GM12878 (cell line): ENCODE results near the gene APH1B. TPM values are rescaled to one million over a fixed set of nuclear protein-coding genes. Genes with fewer than 3 reads are reported as not detected.

ENCODE experiments used
- ATF2 ChIP-seq: IDR thresholded peaks from 2 replicates; pipeline ENCODE4 v1.6.1; 2012; ENCODE audit warnings: low read length, inconsistent platforms
- BCL3 ChIP-seq: IDR thresholded peaks from 2 replicates; pipeline ENCODE4 v1.6.1; 2011; ENCODE audit warnings: borderline replicate concordance, low read depth, mild to moderate bottlenecking, moderate library complexity, low read length; ENCODE audit not compliant: insufficient read depth, poor library complexity, severe bottlenecking
- BMI1 ChIP-seq: fragments of 450-650 bp; IDR thresholded peaks from 2 replicates; pipeline ENCODE4 v1.6.1; 2016; ENCODE audit warnings: mild to moderate bottlenecking, moderate library complexity, borderline replicate concordance
- CBX5 ChIP-seq: sonication (generic); IDR thresholded peaks from 2 replicates; pipeline ENCODE4 v1.6.1; 2016; ENCODE audit warnings: low read depth, moderate library complexity, mild to moderate bottlenecking, inconsistent platforms
- E4F1 ChIP-seq: fragments of 450-650 bp; IDR thresholded peaks from 2 replicates; pipeline ENCODE4 v1.6.1; 2018; ENCODE audit warnings: borderline replicate concordance, mild to moderate bottlenecking; ENCODE audit not compliant: partially characterized antibody
- EP300 ChIP-seq, 2 experiments: fragments of 150-350 bp in 1 of 2; IDR thresholded peaks; 2 replicates each; pipeline ENCODE4 v1.6.1; 2011 to 2012; ENCODE audit warnings: low read depth in 2 of 2, low read length in 2 of 2, borderline replicate concordance in 1 of 2, improper control_type of control experiment in 1 of 2, inconsistent platforms in 1 of 2; ENCODE audit not compliant: control insufficient read depth in 1 of 2
- FOXM1 ChIP-seq: IDR thresholded peaks from 2 replicates; pipeline ENCODE4 v1.6.1; 2012; ENCODE audit warnings: low read depth, mild to moderate bottlenecking, inconsistent platforms, low read length, moderate library complexity
- HDAC6 ChIP-seq: fragments of 200-600 bp; sonication (generic); IDR thresholded peaks from one replicate; pipeline ENCODE4 v1.8.0; 2017; ENCODE audit warnings: antibody characterized with exemption; ENCODE audit not compliant: unreplicated experiment
- JUND ChIP-seq: IDR thresholded peaks from 2 replicates; pipeline ENCODE4 v1.6.1; 2012; ENCODE audit warnings: low read depth, mild to moderate bottlenecking, low read length, improper control_type of control experiment, moderate library complexity
- MYC ChIP-seq: IDR thresholded peaks from 2 replicates; pipeline ENCODE4 v1.6.1; 2011; ENCODE audit warnings: mild to moderate bottlenecking, low read length, moderate library complexity, inconsistent platforms; ENCODE audit not compliant: insufficient read depth, insufficient replicate concordance, insufficient read length, severe bottlenecking
- NFXL1 ChIP-seq: fragments of 450-650 bp; IDR thresholded peaks from 2 replicates; pipeline ENCODE4 v1.6.1; 2017; ENCODE audit warnings: antibody characterized with exemption, mild to moderate bottlenecking, borderline replicate concordance
- SIX5 ChIP-seq: IDR thresholded peaks from 2 replicates; pipeline ENCODE4 v1.6.1; 2011; ENCODE audit warnings: mild to moderate bottlenecking, low read depth, low read length, moderate library complexity; ENCODE audit not compliant: severe bottlenecking
- SMARCA5 ChIP-seq: fragments of 450-650 bp; IDR thresholded peaks from 2 replicates; pipeline ENCODE4 v1.6.1; 2017; ENCODE audit warnings: mild to moderate bottlenecking
- SMC3 ChIP-seq: IDR thresholded peaks from 2 replicates; pipeline ENCODE4 v1.6.1; 2011; ENCODE audit warnings: low read length, improper control_type of control experiment, borderline replicate concordance
- TARDBP ChIP-seq: IDR thresholded peaks from 2 replicates; pipeline ENCODE4 v1.6.1; 2016; ENCODE audit warnings: borderline replicate concordance
- ZNF384 ChIP-seq: IDR thresholded peaks from 2 replicates; pipeline ENCODE4 v1.6.1; 2012; ENCODE audit warnings: low read depth, mild to moderate bottlenecking, low read length, improper control_type of control experiment, borderline replicate concordance
- ZNF622 ChIP-seq: fragments of 450-650 bp; IDR thresholded peaks from 2 replicates; pipeline ENCODE4 v1.6.1; 2017; ENCODE audit warnings: mild to moderate bottlenecking, inconsistent platforms
- ZNF687 ChIP-seq: fragments of 450-650 bp; IDR thresholded peaks from 2 replicates; pipeline ENCODE4 v1.6.1; 2017; ENCODE audit warnings: mild to moderate bottlenecking, moderate library complexity
- ZZZ3 ChIP-seq: IDR thresholded peaks from 2 replicates; pipeline ENCODE4 v1.6.1; 2011; ENCODE audit warnings: low read depth; ENCODE audit not compliant: control insufficient read depth, insufficient read length
- polyA plus RNA-seq, 11 experiments: library from polyadenylated mRNA; depleted of rRNA in 4 of 11; unstranded in 6 of 11; stranded (reverse) in 5 of 11; fragments of >200 nt; fragmentation: Nextera tagmentation in 4 of 11; fragmentation: Illumina TruSeq in 1 of 11; extraction: Ambion mirVana in 4 of 11; extraction: Trizol in 1 of 11; gene quantifications; 1 replicate in 1 of 11; 2 replicates in 10 of 11; pipeline versions ENCODE4 v1.2.1 to v1.2.3, GENCODE V29; 2011 to 2016; ENCODE audit warnings: inconsistent platforms in 2 of 11, missing spikeins in 2 of 11, low read depth in 1 of 11
- total RNA-seq, 4 experiments: library from RNA; depleted of rRNA in 3 of 4; stranded (reverse); fragments of >200 nt in 3 of 4; fragmentation: Illumina TruSeq in 1 of 4; extraction: Trizol in 1 of 4; gene quantifications; 2 replicates each; pipeline versions ENCODE4 v1.2.1 to v1.2.3, GENCODE V29; 2013 to 2021
- TF ChIP-seq, protein P1 (sequence below): fragments of 450-650 bp; IDR thresholded peaks from 2 replicates; pipeline ENCODE4 v1.6.1; 2016; ENCODE audit warnings: mild to moderate bottlenecking

Gene APH1B
- total and polyA plus RNA-seq, 10 of the 15 experiments (the other 5 are each of a cell fraction or from before 2014, with no cell fraction given), result 5.0 to 20.8 (median 11.1) TPM

DNA sequence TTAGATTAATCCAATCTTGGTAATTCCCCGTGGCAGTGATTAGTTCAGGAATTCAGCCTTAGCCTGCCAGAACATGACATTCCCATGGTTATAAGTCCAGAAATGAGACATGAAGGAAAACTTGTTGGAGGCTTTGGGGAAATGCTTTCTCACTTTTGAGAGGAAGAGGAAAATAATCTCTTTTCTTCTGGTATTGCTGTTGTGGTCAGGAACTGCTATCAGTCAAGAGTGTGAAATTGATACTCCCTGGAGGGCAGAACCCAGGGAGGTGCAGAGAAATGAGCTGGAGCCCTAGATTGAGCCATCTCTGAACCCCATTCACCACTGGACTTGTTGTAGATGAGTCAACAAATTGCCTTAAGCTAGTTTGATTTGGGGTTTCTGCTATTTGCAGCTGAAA is 38.6 kb upstream of the APH1B start (continued):
- TF ChIP-seq, protein P1, sequence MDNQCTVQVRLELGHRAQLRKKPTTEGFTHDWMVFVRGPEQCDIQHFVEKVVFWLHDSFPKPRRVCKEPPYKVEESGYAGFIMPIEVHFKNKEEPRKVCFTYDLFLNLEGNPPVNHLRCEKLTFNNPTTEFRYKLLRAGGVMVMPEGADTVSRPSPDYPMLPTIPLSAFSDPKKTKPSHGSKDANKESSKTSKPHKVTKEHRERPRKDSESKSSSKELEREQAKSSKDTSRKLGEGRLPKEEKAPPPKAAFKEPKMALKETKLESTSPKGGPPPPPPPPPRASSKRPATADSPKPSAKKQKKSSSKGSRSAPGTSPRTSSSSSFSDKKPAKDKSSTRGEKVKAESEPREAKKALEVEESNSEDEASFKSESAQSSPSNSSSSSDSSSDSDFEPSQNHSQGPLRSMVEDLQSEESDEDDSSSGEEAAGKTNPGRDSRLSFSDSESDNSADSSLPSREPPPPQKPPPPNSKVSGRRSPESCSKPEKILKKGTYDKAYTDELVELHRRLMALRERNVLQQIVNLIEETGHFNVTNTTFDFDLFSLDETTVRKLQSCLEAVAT, result no peak
- TF ChIP-seq SIX5 (no peak), ATF2 (no peak), BCL3 (no peak), EP300 (IDR thresholded peaks at IDR 0.05; ENCODE audit: borderline replicate concordance in 1 of 2, control insufficient read depth in 1 of 2, low read depth in 2 of 2, low read length in 2 of 2) (no peak), CBX5 (no peak), ZNF622 (no peak), SMC3 (no peak), ZZZ3 (no peak), HDAC6 (no peak), ZNF687 (no peak), ZNF384 (no peak), TARDBP (no peak), SMARCA5 (no peak), FOXM1 (no peak), NFXL1 (no peak), JUND (no peak), MYC (no peak), BMI1 (no peak), E4F1 (no peak)
